ENCODE measurements around the gene MYL9.
"Not testable (repeated sequence)": the region's sequence is repeated elsewhere in the genome, so short reads cannot be mapped to it uniquely, and the experiment has no call there.

MYL9 gene

DNA sequence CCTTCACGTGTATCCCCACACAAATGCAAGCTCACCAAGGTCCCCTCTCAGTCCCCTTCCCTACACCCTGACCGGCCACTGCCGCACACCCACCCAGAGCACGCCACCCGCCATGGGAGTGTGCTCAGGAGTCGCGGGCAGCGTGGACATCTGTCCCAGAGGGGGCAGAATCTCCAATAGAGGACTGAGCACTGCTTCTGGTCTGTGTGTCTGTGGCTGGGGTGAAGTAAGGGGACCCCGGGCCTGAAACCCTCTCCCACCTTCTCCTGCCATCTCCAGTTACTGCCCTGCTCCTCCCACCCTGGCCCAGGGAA, 8.3 kb downstream of the MYL9 start:
- no peak for DNase-seq (ENCODE audit: low read depth in 2 of 2)

DNA sequence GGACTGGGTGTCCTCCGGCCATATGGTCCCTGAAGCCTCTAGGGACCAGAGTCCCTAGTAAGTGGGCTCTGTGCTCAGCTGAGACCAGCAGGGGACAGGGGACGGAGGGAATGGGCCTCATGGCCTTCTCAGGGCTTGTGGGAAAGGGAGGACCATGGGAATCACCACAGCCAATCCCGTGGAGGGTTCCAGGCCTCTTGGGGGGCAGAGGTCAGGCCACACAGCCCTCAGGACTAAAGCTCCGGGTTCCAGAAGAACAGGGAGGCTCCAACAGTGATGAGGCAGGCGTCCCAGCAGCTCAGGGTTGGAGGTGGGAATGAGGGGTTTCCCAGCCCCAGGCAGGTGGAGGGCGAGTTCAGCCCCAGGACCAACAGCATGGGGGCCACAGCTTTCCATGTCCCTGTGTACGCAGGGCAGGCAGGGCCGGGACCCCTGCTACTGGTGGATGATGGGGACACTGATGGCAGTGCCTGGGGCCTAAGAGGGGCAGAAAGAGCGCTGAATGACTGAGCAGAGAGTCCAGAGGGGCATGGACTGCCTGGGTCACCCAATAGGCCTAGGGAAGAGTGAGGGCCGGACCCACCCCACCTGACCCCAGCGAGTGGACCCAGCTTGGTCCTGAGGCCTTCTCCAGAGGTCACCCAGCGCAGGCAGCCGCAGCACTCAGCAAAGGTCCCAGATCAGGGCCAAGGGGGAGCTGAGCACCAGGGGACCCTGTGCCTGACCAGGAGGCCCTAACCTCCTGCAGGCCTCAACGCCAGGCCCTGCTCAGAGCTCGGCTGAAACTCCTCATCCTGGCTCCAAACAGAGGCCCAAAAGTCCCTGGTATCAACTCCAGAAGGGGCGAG, 8.8 kb downstream of the MYL9 start:
- no peak for DNase-seq (ENCODE audit: low read depth in 2 of 2)

DNA sequence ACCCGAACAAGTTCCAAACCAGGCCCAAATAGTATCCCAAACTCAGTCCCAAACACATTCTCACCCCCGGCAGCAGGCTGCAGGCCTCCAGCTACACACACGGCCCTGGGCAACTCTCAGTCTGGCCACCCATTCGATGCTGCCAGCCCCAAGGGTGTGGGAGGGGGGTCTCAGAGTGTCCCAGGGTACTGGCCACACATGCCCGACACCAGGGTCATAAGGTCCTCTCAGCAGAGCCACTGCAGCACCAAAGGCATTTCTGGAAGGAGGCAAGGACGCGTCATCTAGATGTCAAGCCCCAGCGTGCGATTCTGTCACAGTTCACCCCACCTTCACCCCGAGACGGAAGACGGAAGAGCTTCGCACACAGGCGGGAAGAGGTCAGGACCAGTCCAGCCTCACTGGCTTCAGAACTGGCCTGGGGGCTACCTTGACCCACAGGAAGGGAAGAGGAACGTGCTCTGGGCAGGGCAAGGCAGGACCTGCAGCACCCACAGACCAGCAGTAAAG, 9.5 kb downstream of the MYL9 start:
- no peak for DNase-seq (ENCODE audit: low read depth in 2 of 2)

DNA sequence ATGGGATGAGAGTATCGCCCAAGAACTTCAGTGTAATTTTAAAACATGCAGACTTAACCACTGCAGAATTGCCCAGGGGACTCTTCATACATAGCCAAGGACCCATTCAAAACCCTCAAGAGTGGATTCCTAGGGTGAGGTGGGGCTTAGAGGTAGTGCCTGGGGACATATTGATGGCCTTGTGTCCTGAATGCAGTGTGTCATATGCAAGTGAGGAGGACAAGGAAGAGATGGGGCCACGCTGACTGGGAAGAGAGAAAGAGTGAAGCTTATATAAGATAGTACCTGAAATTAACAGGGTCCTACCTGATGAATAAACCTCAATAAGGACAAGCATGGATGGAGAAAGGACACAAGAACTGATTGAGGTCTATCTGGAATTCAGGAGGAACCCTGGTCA, 13.9 kb downstream of the MYL9 start:
- DNase-seq (ENCODE audit: low read depth in 2 of 2) = no peak

DNA sequence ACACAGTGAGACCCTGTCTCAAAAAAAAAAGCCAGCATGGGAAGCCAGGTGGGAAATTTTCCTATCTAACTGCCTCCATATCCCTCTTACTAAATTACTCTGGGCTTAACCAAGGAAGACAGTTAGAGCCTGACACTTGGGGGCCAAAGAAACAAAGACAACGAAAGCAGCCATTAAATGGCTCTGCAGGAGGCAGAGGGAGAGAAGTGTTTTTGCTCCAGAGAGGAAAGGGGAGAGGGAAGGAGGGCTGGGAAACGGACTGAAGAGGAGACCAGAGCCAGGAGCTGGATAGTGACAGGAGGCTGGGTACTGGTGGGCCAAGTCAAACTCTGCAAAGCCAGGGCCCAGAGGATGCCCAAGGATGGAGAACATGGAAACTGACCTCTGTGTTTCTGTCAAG, 21.4 kb downstream of the MYL9 start:
- DNase-seq (ENCODE audit: low read depth in 2 of 2) = no peak

DNA sequence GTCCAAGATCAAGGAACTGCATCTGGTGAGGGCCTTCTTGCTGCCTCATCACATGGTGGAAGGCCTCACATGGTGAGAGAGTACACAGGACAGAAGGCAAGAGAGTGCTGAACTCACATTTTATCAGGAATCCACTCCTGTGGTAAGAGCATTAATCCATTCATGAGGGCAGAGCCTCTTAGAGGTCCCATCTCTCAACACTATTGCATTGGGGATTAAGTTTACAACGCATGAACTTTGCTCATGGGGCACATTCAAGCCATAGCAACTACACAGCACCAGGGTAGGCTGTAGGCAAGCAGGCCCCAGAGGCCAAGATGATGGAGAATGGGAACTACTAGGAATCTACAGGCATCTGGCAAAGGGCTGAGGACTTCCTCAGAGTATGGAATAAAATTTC, 22.1 kb downstream of the MYL9 start:
- DNase-seq (ENCODE audit: low read depth in 2 of 2) = no peak

DNA sequence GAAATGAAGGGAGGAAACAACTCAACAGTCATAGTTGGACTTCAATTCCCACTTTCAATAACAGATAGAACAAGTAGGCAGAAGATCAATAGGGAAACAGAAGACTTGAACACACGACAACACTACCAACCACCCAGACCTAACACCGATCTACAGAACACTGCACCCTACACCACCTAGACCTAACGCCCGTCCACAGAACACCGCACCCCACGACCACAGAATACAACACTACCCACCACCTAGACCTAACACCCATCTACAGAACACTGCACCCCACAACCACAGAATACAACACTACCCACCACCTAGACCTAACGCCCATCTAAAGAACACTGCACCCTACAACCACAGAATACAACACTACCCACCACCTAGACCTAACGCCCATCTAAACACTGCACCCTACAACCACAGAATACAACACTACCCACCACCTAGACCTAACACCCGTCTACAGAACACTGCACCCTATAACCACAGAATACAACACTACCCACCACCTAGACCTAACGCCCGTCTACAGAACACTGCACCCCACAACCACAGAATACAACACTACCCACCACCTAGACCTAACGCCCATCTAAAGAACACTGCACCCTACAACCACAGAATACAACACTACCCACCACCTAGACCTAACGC, 22.9 kb downstream of the MYL9 start:
- DNase-seq (ENCODE audit: low read depth in 2 of 2) = not testable (repeated sequence)

DNA sequence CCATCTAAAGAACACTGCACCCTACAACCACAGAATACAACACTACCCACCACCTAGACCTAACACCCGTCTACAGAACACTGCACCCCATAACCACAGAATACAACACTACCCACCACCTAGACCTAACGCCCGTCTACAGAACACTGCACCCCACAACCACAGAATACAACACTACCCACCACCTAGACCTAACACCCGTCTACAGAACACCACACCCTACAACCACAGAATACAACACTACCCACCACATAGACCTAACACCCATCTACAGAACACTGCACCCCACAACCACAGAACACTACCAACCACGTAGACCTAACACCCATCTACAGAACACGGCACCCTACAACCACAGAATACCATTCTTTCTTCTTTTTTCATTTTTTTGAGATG, 23.4 kb downstream of the MYL9 start:
- not testable (repeated sequence) for DNase-seq (ENCODE audit: low read depth in 2 of 2)

DNA sequence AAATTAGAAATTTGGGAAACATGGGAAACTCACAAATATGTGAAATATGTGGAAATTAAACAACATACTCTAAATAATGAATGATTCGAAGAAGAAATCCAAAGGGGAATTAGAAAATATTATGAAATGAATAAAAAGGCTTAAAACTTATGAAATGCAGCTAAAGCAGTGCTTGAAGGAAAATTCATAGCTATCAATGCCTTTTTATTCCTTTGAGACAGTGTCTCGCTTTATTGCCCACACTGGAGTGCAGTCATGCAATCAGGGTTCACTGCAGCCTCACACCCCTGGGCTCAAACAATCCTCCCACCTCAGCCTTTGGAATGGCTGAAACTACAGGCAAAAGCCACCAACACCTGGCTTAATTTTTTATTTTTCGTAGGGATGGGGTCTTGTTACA, 24.2 kb downstream of the MYL9 start:
- no peak for DNase-seq (ENCODE audit: low read depth in 2 of 2)

DNA sequence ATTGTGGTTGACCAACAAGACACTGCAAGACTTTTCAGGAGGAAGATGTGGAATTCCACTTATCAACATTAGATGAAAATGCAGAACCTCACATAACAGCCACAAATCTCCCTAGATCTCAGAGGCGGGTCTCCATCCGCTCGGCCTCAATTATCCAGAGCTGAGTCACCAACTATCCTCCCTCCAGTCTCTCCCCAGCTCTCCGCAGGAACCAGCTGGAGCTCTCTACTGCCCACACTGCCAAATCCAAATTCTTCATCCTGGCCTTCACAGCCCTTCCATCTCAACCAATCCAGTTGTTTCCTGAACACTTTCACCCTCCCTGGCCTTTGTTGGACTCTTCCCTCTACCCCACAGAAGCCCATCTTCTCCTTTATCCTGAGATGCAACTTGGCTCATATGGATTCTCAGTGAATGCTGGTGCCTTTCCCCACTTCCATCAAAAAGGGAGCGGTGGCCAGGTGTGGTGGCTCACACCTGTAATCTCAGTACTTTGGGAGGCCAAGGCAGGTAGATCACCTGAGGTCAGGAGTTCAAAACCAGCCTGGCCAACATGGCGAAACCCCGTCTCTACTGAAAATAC, 28.6 kb downstream of the MYL9 start:
- DNase-seq (ENCODE audit: low read depth in 2 of 2) = no peak

DNA sequence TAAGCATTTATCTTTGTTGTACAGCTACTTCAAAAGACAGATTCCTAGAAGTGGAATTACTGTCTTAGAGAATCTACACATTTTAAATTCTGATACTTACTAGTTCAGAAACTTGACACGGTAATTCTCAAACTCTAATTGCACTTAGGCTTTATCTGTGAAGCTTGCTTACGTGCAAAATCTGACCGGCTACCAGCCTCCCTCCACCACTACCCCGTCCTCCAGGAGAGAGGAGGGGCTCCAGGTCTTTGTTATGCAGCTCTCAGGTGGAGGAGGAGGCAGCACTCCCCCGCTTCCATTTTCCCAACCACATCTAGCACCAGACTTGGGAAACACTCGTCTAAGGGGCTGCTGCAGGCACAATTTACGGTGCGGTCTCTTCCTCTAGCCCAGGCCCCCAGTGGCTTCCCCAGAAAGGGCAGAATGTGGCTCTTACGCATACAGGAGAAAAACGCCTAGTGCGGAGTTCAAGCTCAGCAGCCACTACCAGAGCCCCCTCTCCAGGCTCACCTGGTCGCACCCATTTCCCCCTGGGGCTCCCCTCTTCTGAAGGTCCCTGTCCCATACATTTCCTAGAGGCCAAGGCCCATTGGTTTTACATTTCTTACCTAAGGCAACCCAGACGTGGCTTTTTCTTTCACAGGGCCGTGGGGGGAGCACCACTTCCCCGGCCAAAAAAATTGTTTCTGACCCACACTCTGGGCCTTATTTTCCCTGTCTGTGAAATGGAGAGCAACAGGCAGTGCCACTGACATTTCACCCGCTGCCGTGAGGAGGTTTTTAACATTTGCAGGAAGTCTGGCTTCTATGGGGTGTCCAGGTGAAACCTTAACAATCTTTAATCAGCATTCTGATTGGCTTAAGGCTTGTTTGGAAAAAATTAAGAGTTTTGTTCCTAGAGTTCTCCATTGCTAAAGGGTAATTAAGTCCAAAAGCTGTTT, 30.5 kb downstream of the MYL9 start:
- no peak for DNase-seq (ENCODE audit: low read depth in 2 of 2)

DNA sequence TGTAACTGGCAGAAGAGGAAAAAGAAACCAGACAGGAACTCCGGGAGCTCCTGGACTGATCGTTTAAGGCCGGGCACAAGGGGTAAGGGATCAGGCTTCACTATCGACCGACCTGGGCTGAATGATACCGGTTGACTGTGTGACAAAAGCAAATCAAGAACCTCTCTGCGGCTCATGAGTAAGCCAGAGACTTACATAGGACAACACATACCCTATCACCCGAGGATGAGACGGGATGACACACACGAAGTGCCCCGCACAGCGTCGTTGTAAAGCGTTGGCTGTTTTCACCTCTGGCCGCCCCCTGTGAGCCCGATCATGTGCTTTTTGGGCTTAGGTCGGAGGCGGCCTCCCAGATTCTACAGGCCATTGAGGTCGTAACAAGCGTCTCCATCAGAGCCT, 31.4 kb downstream of the MYL9 start:
- peak; percentile 52 to 63 for DNase-seq (ENCODE audit: low read depth in 2 of 2)

DNA sequence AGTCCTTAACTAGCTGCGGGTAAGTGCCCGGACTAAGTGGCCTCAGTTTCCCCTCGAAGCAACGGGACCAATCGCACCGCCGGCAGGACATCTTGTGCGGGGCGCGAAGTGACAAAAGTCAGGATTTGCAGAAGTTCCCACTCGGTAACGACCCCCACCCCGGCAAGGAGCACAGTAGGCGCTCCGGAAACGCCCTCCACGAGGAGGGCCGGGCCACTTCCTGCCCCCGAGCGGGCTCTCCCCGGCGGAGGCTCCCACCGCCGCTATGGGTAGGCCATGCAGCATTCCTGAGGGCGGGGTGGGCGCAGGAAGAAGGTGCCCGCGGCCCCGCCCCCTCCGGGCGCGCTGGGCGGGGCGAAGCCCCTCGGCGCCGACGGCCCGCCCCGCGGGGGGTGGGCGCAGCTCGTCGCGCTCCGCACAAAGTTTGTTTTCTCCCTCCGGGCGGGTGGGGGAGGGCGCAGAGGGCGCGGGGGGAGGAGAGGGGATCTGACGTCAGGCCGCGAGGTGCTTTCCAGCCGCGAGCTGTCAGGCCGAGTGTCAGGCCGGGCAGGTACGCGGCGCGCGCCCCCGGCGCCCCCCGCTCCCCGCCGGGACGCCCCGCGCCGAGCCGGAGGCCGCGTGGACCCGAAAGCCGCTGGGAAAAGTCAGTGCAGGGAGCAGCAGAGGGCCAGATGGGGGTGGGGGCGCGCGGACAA, 31.9 kb downstream of the MYL9 start, which contains the start of gene TGIF2:
TGIF2 (plus strand) TSS at position 495 of the 695 bp plus-strand sequence. CDS start 5,178 bp downstream, outside the sequence.
- DNase-seq (ENCODE audit: low read depth in 2 of 2) = peak; percentile 83 to 88

DNA sequence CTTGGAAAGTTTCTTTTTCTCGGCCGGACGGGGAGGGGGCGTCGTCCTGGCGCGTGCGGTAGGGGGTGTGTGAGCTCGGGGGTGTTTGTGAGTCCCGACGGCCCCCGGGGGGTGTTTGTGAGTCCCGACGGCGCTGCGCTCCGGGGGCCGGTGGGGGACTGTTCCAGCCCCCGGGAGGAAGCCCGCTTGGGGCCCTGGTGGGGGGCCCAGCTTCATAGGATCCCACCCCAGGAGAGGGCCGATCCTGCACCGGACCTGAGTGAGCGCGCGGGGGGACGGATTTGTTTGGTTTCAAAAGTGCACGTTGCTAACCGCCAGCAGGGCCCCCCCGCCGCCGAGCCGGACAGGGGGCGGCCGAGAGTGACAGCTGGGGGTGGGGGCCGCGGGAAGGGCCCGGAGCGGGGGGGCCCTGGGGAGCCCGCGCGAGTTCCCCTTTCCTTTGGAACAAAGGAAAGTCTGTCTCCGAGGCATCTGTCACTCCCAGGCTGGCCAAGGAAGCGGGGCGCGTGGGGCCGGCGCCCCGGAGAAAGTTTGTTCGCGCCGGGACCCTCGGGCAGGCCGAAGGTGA, 32.6 kb downstream of the MYL9 start:
- no peak for DNase-seq (ENCODE audit: low read depth in 2 of 2)

DNA sequence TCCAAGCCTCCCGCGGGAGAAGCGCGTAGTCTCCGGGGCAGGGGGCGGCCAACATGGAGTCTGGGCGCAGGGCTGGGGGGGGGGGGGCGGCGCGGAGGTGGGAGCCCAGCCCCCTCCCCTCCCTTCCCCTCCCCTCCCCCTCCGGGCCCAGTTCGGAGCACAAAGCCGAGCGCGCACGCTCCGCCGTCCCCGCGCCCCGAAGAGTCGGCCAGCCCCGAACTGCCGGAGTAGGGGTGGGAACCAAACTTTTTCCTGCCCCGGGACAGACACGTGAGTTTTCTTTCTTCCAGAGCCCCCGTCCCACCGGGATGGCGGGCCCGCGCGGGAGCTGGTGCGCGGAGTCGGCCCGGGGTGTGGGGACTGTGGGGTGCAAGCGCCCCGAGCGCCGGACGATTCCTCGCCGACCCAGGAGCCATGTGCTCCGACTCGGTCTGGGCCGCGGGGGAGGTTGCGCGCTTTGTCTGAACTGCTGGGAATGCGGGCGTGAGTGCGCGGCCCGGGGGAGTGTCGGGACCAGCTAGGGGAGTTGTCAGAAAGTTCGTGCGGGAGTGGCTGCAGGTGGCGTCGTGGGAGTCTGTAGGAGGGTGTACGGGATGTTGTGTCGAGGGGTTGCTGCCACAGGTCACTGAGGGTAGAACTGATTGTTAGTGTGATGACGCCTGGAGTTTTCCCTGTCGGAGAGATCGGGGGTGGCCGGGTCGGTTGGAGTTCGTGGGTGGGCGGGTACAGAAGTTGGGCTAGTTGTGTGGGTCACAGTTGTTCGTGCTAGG, 33.2 kb downstream of the MYL9 start:
- peak; percentile 46 to 57 for DNase-seq (ENCODE audit: low read depth in 2 of 2)

DNA sequence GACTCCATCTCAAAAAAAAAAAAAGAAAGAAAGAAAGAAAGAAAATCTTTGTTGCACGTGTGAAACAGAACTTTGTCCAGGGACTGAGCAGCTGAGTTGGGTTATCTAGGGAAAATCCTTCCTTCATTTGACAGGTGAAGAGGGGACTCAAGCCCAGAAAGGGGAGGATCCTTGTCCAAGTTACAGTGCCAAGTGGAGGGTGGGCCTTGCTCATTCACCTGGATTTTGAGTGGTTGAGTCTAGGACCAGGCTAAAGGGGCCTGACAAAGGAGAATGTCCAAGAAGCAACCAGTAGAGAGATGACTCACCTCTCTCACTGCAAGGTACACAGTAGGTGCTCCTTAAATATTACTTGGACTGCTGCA, 34.7 kb downstream of the MYL9 start:
- DNase-seq (ENCODE audit: low read depth in 2 of 2) = no peak

DNA sequence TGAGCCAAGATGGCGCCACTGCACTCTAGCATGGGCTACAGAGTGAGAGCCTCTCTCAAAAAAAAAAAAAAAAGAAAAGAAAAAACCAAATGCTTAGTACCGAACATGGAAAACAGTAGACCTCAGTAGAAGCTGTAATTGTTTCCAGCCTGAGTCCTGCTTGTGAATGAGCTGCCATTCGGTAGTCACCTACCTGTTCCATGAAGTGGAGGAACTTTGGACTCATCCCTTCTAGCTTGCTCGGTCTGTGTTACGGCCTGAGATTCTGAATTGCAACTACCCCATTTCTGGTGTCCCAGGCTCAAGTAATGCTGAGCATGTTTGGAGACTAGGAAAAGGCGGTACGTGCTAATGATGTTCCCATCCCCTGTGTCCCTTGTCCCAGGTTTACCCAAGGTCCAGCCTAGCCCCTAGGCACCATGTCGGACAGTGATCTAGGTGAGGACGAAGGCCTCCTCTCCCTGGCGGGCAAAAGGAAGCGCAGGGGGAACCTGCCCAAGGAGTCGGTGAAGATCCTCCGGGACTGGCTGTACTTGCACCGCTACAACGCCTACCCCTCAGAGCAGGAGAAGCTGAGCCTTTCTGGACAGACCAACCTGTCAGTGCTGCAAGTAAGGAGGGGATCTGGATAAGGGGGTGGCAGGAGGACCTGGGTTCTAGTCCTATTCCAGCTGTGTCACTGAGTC, 37.2 kb downstream of the MYL9 start:
- DNase-seq (ENCODE audit: low read depth in 2 of 2) = no peak

DNA sequence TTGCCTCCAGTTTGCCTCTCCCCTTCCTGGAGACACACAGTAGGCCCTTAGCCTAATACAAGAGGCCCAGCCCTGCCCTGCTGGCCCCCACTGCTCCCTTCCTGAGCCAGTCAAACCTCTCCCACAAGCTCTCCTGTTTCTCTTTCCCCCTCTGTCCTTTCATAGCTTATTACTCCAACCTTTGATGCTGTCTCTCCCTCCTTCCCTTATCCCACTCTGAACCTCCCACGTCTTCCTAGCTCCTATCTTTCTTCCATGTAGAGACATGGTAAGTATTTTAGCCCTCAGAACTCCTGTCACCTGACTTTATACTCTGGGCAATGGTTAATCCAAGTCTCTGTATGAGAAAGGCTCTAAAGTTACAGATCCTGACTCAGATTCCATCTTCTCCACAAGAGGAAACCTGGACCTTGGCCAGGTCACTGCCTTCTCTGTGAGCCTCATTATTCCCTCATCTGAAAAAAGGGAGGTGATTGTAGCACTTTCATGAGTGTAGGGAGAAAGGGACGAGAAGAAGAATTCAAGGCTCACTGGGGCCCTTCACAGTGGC, 38.8 kb downstream of the MYL9 start:
- DNase-seq (ENCODE audit: low read depth in 2 of 2) = no peak

DNA sequence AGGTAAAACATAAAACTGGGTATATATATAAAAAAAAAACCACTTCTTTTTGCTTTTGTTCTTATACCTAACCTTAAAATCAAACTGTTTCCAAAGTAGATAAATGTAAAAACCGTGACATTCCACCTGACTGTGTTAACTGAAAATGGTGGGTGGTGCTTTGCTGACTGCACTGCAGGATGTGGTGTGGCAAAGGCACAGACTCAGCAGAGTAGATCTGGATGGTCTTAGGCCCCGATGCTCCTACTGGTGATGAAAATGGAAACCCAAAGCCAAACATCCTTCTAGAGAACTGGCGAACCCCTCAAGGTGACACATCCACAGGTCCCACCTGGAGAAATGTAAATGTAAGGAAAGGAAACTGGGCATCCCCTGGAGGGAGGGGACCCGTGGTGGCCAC, 41.0 kb downstream of the MYL9 start:
- no peak for DNase-seq (ENCODE audit: low read depth in 2 of 2)
